Endothelial cell of umbilical vein (primary cell): ENCODE results near the gene TNFRSF14. TPM values are rescaled to one million over a fixed set of nuclear protein-coding genes. Genes with fewer than 3 reads are reported as not detected.

ENCODE experiments used
- BruUV-seq: library from RNA; stranded (reverse); fragments of 400-500 nt; replicated peaks from 2 replicates; lab custom pipeline; 2021; lab: Mats Ljungman, UMichigan
- CTCF ChIA-PET: fragments of 300-600, 350-600 bp; sonication (Branson Sonifier 250); formaldehyde crosslinking; loops from one replicate; lab custom pipeline; 2021; ENCODE audit warnings: antibody characterized with exemption, inconsistent platforms; lab: Charles Lee
- POLR2A ChIA-PET: fragments of 300-600, 350-600 bp; sonication (Branson Sonifier 250); formaldehyde crosslinking; loops from one replicate; lab custom pipeline; 2021; ENCODE audit warnings: antibody characterized with exemption, inconsistent platforms; lab: Charles Lee
- DNase-seq: peaks from one replicate; pipeline ENCODE4 v3.0.0-alpha.2; 2011; ENCODE audit warnings: low read depth, low spot score
- FAIRE-seq: peaks from 2 replicates; lab custom pipeline; 2011; peaks lifted over from hg19 to GRCh38; lab: Jason Lieb, UNC
- H2AFZ ChIP-seq: 2 replicates; pipeline ENCODE4 v1.6.0; 2012; ENCODE audit warnings: low read depth, low read length, control low read depth, inconsistent platforms
- H3K27ac ChIP-seq: 2 replicates; pipeline ENCODE4 v1.5.1; 2011; ENCODE audit warnings: low read depth, mild to moderate bottlenecking, control low read depth, low read length, moderate library complexity; ENCODE audit not compliant: insufficient read depth
- H3K27me3 ChIP-seq, 2 experiments: 2 replicates each; pipeline versions ENCODE4 v1.6.0 to v1.6.1; 2011; ENCODE audit warnings: low read length in 2 of 2, mixed read lengths in 1 of 2; ENCODE audit not compliant: control insufficient read depth in 2 of 2, insufficient read depth in 2 of 2
- H3K36me3 ChIP-seq, 2 experiments: 2 replicates in 1 of 2; 3 replicates in 1 of 2; pipeline ENCODE4 v1.5.1; 2011; ENCODE audit warnings: low read length in 2 of 2, mild to moderate bottlenecking in 1 of 2, moderate library complexity in 1 of 2; ENCODE audit not compliant: control insufficient read depth in 2 of 2, insufficient read depth in 2 of 2; ENCODE audit errors: extremely low read depth in 1 of 2
- H3K4me1 ChIP-seq: 3 replicates; pipeline ENCODE4 v1.5.1; 2011; ENCODE audit warnings: mild to moderate bottlenecking, low read length; ENCODE audit not compliant: control insufficient read depth, insufficient read depth; ENCODE audit errors: extremely low read depth
- H3K4me2 ChIP-seq: 2 replicates; pipeline ENCODE4 v1.6.1; 2011; ENCODE audit warnings: low read length, control low read depth, mixed read lengths; ENCODE audit not compliant: insufficient read depth
- H3K4me3 ChIP-seq, 3 experiments: fragments of 200-600 bp in 1 of 3; sonication (generic), shearing (Covaris generic) in 1 of 3; replicated peaks in 1 of 3; 2 replicates each; pipeline ENCODE4 v1.5.1; 2011 to 2016; ENCODE audit warnings: control low read depth in 3 of 3, low read length in 3 of 3, mild to moderate bottlenecking in 2 of 3, inconsistent platforms in 1 of 3, low read depth in 1 of 3, moderate library complexity in 1 of 3; ENCODE audit not compliant: insufficient read depth in 1 of 3
- H3K79me2 ChIP-seq: 2 replicates; pipeline ENCODE4 v1.6.0; 2012; ENCODE audit warnings: low read length, inconsistent platforms; ENCODE audit not compliant: control insufficient read depth, insufficient read depth
- H3K9ac ChIP-seq: replicated peaks from 2 replicates; pipeline ENCODE3; 2011; ENCODE audit warnings: low read length, control low read depth; ENCODE audit not compliant: insufficient read depth; ENCODE audit errors: extremely low read depth
- H3K9me1 ChIP-seq: replicated peaks from 3 replicates; pipeline ENCODE4 v1.6.0; 2011; ENCODE audit warnings: mild to moderate bottlenecking, low read length; ENCODE audit not compliant: control insufficient read depth, insufficient read depth; ENCODE audit errors: extremely low read depth
- H3K9me3 ChIP-seq: replicated peaks from 2 replicates; pipeline ENCODE4 v1.5.1; 2012; ENCODE audit warnings: low read length, inconsistent platforms; ENCODE audit not compliant: control insufficient read depth, insufficient read depth
- H4K20me1 ChIP-seq: replicated peaks from 2 replicates; pipeline ENCODE3; 2011; ENCODE audit warnings: mild to moderate bottlenecking, low read length; ENCODE audit not compliant: control insufficient read depth, insufficient read depth; ENCODE audit errors: extremely low read depth
- EZH2 ChIP-seq: IDR thresholded peaks from 2 replicates; pipeline ENCODE4 v1.6.1; 2012; ENCODE audit warnings: borderline replicate concordance, low read depth, mild to moderate bottlenecking, moderate library complexity, low read length, inconsistent platforms; ENCODE audit not compliant: severe bottlenecking
- FOS ChIP-seq: IDR thresholded peaks from 2 replicates; pipeline ENCODE4 v1.6.1; 2011; ENCODE audit warnings: mild to moderate bottlenecking, low read length, moderate library complexity, borderline replicate concordance; ENCODE audit not compliant: insufficient read depth
- GATA2 ChIP-seq: IDR thresholded peaks from 2 replicates; pipeline ENCODE4 v1.7.0; 2011; ENCODE audit warnings: low read depth, mild to moderate bottlenecking, moderate library complexity, mixed read lengths, low read length; ENCODE audit not compliant: insufficient read length, insufficient read depth
- JUN ChIP-seq: IDR thresholded peaks from 2 replicates; pipeline ENCODE4 v1.6.1; 2011; ENCODE audit warnings: borderline replicate concordance, low read depth; ENCODE audit not compliant: insufficient read length, insufficient read depth
- MAX ChIP-seq: IDR thresholded peaks from 2 replicates; pipeline ENCODE4 v1.6.1; 2011; ENCODE audit not compliant: insufficient read depth, insufficient read length
- MYC ChIP-seq: IDR thresholded peaks from one replicate; pipeline ENCODE4 v1.6.1; 2011; ENCODE audit warnings: mild to moderate bottlenecking, low read depth, low read length
- POLR2A ChIP-seq: IDR thresholded peaks from 2 replicates; pipeline ENCODE4 v1.6.1; 2012; ENCODE audit warnings: low read depth, mild to moderate bottlenecking, control low read depth, low read length
- POLR2AphosphoS5 ChIP-seq: IDR thresholded peaks from 2 replicates; pipeline ENCODE4 v1.6.1; 2012; ENCODE audit warnings: low read depth, mild to moderate bottlenecking, control low read depth, low read length, moderate library complexity; ENCODE audit not compliant: insufficient read depth
- dilution Hi-C: fragments of 300-500 bp; cut with MboI; formaldehyde crosslinking; loops from one replicate; pipeline ENCODE4 v1.15.0; 2019; ENCODE audit warnings: low sequenced_read_pairs; ENCODE audit not compliant: extremely low pct_ligation_motif_present
- intact Hi-C: fragments of 100-400 bp; cut with micrococcal nuclease; formaldehyde crosslinking; loops from one replicate; pipeline ENCODE4 v1.10.0; 2022
- polyA plus RNA-seq, 4 experiments: library from polyadenylated mRNA; depleted of rRNA in 3 of 4; stranded (reverse) in 3 of 4; unstranded in 1 of 4; fragments of >200 nt; gene quantifications; 2 replicates each; pipeline versions ENCODE4 v1.2.1 to v1.2.3, GENCODE V29; 2011 to 2012; ENCODE audit warnings: missing spikeins in 1 of 4
- total RNA-seq: library from RNA; stranded (reverse); gene quantifications from 2 replicates; pipeline ENCODE4 v1.2.3, GENCODE V29; 2021
- TF ChIP-seq, protein P1 (sequence below), 2 donors: IDR thresholded peaks; 1 replicate in 1 of 2; 2 replicates in 1 of 2; pipeline ENCODE4 v1.5.1; 2011; ENCODE audit warnings: low read length in 2 of 2, mild to moderate bottlenecking in 2 of 2, moderate library complexity in 2 of 2, control low read depth in 1 of 2, inconsistent platforms in 1 of 2, low read depth in 1 of 2; ENCODE audit not compliant: insufficient read depth in 1 of 2; ENCODE audit errors: extremely low read depth in 1 of 2

Gene TNFRSF14
- total and polyA plus RNA-seq, 2 donors (not counting 3 experiments of a cell fraction or from before 2014, with no cell fraction given): 40.9 to 49.4 TPM

DNA sequence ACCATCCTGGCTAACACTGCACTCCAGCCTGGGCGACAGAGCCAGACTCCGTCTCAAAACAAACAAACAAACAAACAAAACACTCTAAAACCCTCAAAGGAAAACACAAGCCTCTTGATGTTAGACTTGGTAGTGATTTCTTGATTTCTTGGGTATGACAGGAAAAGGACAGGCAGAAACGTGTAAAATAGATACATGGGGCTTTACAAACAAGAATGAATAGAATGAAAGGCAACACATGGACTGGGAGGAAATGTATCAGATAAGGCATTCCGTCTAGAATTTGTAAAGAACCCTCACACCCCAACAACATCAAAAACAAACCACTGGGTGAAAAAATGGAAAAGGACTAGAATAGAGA lies 22.6 kb downstream of the TNFRSF14 start:
- dilution Hi-C loops: no loop called here

More for the DNA sequence above, 22.6 kb downstream of the TNFRSF14 start:
- H3K9me1 ChIP-seq: no peaks in the 10 kb centered on the region
- H3K4me1 ChIP-seq: peaks cover 25% of the 10 kb centered on the region
- no peak for DNase-seq
- no peak for TF ChIP-seq POLR2A
- TF ChIP-seq MAX: no peak
- TF ChIP-seq POLR2AphosphoS5: no peak
- no peak for TF ChIP-seq GATA2
- TF ChIP-seq JUN: no peak
- TF ChIP-seq, protein P1, sequence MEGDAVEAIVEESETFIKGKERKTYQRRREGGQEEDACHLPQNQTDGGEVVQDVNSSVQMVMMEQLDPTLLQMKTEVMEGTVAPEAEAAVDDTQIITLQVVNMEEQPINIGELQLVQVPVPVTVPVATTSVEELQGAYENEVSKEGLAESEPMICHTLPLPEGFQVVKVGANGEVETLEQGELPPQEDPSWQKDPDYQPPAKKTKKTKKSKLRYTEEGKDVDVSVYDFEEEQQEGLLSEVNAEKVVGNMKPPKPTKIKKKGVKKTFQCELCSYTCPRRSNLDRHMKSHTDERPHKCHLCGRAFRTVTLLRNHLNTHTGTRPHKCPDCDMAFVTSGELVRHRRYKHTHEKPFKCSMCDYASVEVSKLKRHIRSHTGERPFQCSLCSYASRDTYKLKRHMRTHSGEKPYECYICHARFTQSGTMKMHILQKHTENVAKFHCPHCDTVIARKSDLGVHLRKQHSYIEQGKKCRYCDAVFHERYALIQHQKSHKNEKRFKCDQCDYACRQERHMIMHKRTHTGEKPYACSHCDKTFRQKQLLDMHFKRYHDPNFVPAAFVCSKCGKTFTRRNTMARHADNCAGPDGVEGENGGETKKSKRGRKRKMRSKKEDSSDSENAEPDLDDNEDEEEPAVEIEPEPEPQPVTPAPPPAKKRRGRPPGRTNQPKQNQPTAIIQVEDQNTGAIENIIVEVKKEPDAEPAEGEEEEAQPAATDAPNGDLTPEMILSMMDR (IDR thresholded peaks at IDR 0.05; ENCODE audit: extremely low read depth in 1 of 2, insufficient read depth in 1 of 2, low read depth in 1 of 2, low read length in 2 of 2): no peak
- TF ChIP-seq MYC: no peak
- TF ChIP-seq EZH2: no peak
- no peak for TF ChIP-seq FOS
- intact Hi-C loops: loop anchor here (1.0 to 2.0 kb wide), 4 partner anchors 14 to 164 kb away; partner anchors contain the start of gene TNFRSF14
- H3K9me3 ChIP-seq: no peaks in the 10 kb centered on the region
- H3K9ac ChIP-seq: no peak overlapping the region
- no peaks in the 10 kb centered on the region for H4K20me1 ChIP-seq
- H3K4me3 ChIP-seq: no peak overlapping the region
- no peak overlapping the region for H3K4me2 ChIP-seq
- no peak for FAIRE-seq
- ChIA-PET POLR2A (no interaction called here), CTCF (interaction anchor here (1.2 to 1.6 kb wide), 3 partner anchors 18 to 23 kb away, joined by 3 to 23 read pairs (median 5); partner anchors contain the start of gene TNFRSF14)
- BruUV-seq: TSS peak; percentile 45
- H2AFZ ChIP-seq: peak overlapping the region; percentile 96
- H3K27ac ChIP-seq: peak overlapping the region; percentile 72
- H3K79me2 ChIP-seq: no peaks in the 10 kb centered on the region
- H3K27me3 ChIP-seq: no peaks in the 10 kb centered on the region
- H3K36me3 ChIP-seq: no peaks in the 10 kb centered on the region
